Endothelial cell of umbilical vein (primary cell): ENCODE measurements around the gene FAM81A. TPM values are rescaled to one million over a fixed set of nuclear protein-coding genes. Genes with fewer than 3 reads are reported as not detected.

Experiments used
- BruUV-seq: library from RNA; stranded (reverse); fragments of 400-500 nt; replicated peaks from 2 replicates; lab custom pipeline; 2021; lab: Mats Ljungman, UMichigan
- CTCF ChIA-PET: fragments of 300-600, 350-600 bp; sonication (Branson Sonifier 250); formaldehyde crosslinking; loops from one replicate; lab custom pipeline; 2021; ENCODE audit warnings: antibody characterized with exemption, inconsistent platforms; lab: Charles Lee
- POLR2A ChIA-PET: fragments of 300-600, 350-600 bp; sonication (Branson Sonifier 250); formaldehyde crosslinking; loops from one replicate; lab custom pipeline; 2021; ENCODE audit warnings: antibody characterized with exemption, inconsistent platforms; lab: Charles Lee
- DNase-seq: peaks from one replicate; pipeline ENCODE4 v3.0.0-alpha.2; 2011; ENCODE audit warnings: low read depth, low spot score
- FAIRE-seq: peaks from 2 replicates; lab custom pipeline; 2011; peaks lifted over from hg19 to GRCh38; lab: Jason Lieb, UNC
- H2AFZ ChIP-seq: 2 replicates; pipeline ENCODE4 v1.6.0; 2012; ENCODE audit warnings: low read depth, low read length, control low read depth, inconsistent platforms
- H3K27ac ChIP-seq: 2 replicates; pipeline ENCODE4 v1.5.1; 2011; ENCODE audit warnings: low read depth, mild to moderate bottlenecking, control low read depth, low read length, moderate library complexity; ENCODE audit not compliant: insufficient read depth
- H3K27me3 ChIP-seq, 2 experiments: 2 replicates each; pipeline versions ENCODE4 v1.6.0 to v1.6.1; 2011; ENCODE audit warnings: low read length in 2 of 2, mixed read lengths in 1 of 2; ENCODE audit not compliant: control insufficient read depth in 2 of 2, insufficient read depth in 2 of 2
- H3K36me3 ChIP-seq, 2 experiments: 2 replicates in 1 of 2; 3 replicates in 1 of 2; pipeline ENCODE4 v1.5.1; 2011; ENCODE audit warnings: low read length in 2 of 2, mild to moderate bottlenecking in 1 of 2, moderate library complexity in 1 of 2; ENCODE audit not compliant: control insufficient read depth in 2 of 2, insufficient read depth in 2 of 2; ENCODE audit errors: extremely low read depth in 1 of 2
- H3K4me1 ChIP-seq: 3 replicates; pipeline ENCODE4 v1.5.1; 2011; ENCODE audit warnings: mild to moderate bottlenecking, low read length; ENCODE audit not compliant: control insufficient read depth, insufficient read depth; ENCODE audit errors: extremely low read depth
- H3K4me2 ChIP-seq: 2 replicates; pipeline ENCODE4 v1.6.1; 2011; ENCODE audit warnings: low read length, control low read depth, mixed read lengths; ENCODE audit not compliant: insufficient read depth
- H3K4me3 ChIP-seq, 3 experiments: fragments of 200-600 bp in 1 of 3; sonication (generic), shearing (Covaris generic) in 1 of 3; replicated peaks in 1 of 3; 2 replicates each; pipeline ENCODE4 v1.5.1; 2011 to 2016; ENCODE audit warnings: control low read depth in 3 of 3, low read length in 3 of 3, mild to moderate bottlenecking in 2 of 3, inconsistent platforms in 1 of 3, low read depth in 1 of 3, moderate library complexity in 1 of 3; ENCODE audit not compliant: insufficient read depth in 1 of 3
- H3K79me2 ChIP-seq: 2 replicates; pipeline ENCODE4 v1.6.0; 2012; ENCODE audit warnings: low read length, inconsistent platforms; ENCODE audit not compliant: control insufficient read depth, insufficient read depth
- H3K9ac ChIP-seq: replicated peaks from 2 replicates; pipeline ENCODE3; 2011; ENCODE audit warnings: low read length, control low read depth; ENCODE audit not compliant: insufficient read depth; ENCODE audit errors: extremely low read depth
- H3K9me1 ChIP-seq: replicated peaks from 3 replicates; pipeline ENCODE4 v1.6.0; 2011; ENCODE audit warnings: mild to moderate bottlenecking, low read length; ENCODE audit not compliant: control insufficient read depth, insufficient read depth; ENCODE audit errors: extremely low read depth
- H3K9me3 ChIP-seq: replicated peaks from 2 replicates; pipeline ENCODE4 v1.5.1; 2012; ENCODE audit warnings: low read length, inconsistent platforms; ENCODE audit not compliant: control insufficient read depth, insufficient read depth
- H4K20me1 ChIP-seq: replicated peaks from 2 replicates; pipeline ENCODE3; 2011; ENCODE audit warnings: mild to moderate bottlenecking, low read length; ENCODE audit not compliant: control insufficient read depth, insufficient read depth; ENCODE audit errors: extremely low read depth
- EZH2 ChIP-seq: IDR thresholded peaks from 2 replicates; pipeline ENCODE4 v1.6.1; 2012; ENCODE audit warnings: borderline replicate concordance, low read depth, mild to moderate bottlenecking, moderate library complexity, low read length, inconsistent platforms; ENCODE audit not compliant: severe bottlenecking
- FOS ChIP-seq: IDR thresholded peaks from 2 replicates; pipeline ENCODE4 v1.6.1; 2011; ENCODE audit warnings: mild to moderate bottlenecking, low read length, moderate library complexity, borderline replicate concordance; ENCODE audit not compliant: insufficient read depth
- GATA2 ChIP-seq: IDR thresholded peaks from 2 replicates; pipeline ENCODE4 v1.7.0; 2011; ENCODE audit warnings: low read depth, mild to moderate bottlenecking, moderate library complexity, mixed read lengths, low read length; ENCODE audit not compliant: insufficient read length, insufficient read depth
- JUN ChIP-seq: IDR thresholded peaks from 2 replicates; pipeline ENCODE4 v1.6.1; 2011; ENCODE audit warnings: borderline replicate concordance, low read depth; ENCODE audit not compliant: insufficient read length, insufficient read depth
- POLR2A ChIP-seq: IDR thresholded peaks from 2 replicates; pipeline ENCODE4 v1.6.1; 2012; ENCODE audit warnings: low read depth, mild to moderate bottlenecking, control low read depth, low read length
- dilution Hi-C: fragments of 300-500 bp; cut with MboI; formaldehyde crosslinking; loops from one replicate; pipeline ENCODE4 v1.15.0; 2019; ENCODE audit warnings: low sequenced_read_pairs; ENCODE audit not compliant: extremely low pct_ligation_motif_present
- intact Hi-C: fragments of 100-400 bp; cut with micrococcal nuclease; formaldehyde crosslinking; loops from one replicate; pipeline ENCODE4 v1.10.0; 2022
- polyA plus RNA-seq, 4 experiments: library from polyadenylated mRNA; depleted of rRNA in 3 of 4; stranded (reverse) in 3 of 4; unstranded in 1 of 4; fragments of >200 nt; gene quantifications; 2 replicates each; pipeline versions ENCODE4 v1.2.1 to v1.2.3, GENCODE V29; 2011 to 2012; ENCODE audit warnings: missing spikeins in 1 of 4
- total RNA-seq: library from RNA; stranded (reverse); gene quantifications from 2 replicates; pipeline ENCODE4 v1.2.3, GENCODE V29; 2021
- TF ChIP-seq, protein P1 (sequence below), 2 donors: IDR thresholded peaks; 1 replicate in 1 of 2; 2 replicates in 1 of 2; pipeline ENCODE4 v1.5.1; 2011; ENCODE audit warnings: low read length in 2 of 2, mild to moderate bottlenecking in 2 of 2, moderate library complexity in 2 of 2, control low read depth in 1 of 2, inconsistent platforms in 1 of 2, low read depth in 1 of 2; ENCODE audit not compliant: insufficient read depth in 1 of 2; ENCODE audit errors: extremely low read depth in 1 of 2
- TF ChIP-seq, protein P2 (sequence below): IDR thresholded peaks from 2 replicates; pipeline ENCODE4 v1.6.1; 2011; ENCODE audit not compliant: insufficient read depth, insufficient read length

The FAM81A gene
- total and polyA plus RNA-seq, 2 donors (not counting 3 experiments of a cell fraction or from before 2014, with no cell fraction given) = 0.28 to 1.2 TPM

DNA sequence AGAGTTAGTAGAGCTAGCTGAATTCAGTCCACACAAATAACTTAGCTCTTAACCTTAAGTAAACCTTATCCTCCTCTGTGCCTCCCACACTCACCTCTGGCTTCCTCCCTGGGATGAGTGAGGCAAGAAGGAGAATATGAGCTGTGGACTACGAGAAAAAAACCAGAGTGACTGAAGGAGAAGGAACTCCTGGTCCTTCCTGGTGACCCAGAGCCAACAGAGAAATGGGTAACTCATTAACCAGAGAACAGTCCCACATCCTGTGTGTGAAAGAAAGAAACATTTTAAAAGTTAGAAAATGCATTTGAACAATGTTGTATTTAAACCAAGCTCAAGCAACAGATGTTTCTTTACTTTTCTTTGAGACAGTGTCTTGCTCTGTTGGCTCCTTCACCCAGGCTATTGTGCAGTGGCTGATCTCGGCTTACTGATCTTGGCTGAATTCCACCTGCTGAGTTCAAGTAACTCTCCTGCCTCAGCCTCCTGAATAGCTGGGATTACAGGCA, 27.5 kb upstream of the FAM81A start:
- Histone ChIP-seq H3K79me2 (no peaks in the 10 kb centered on the region), H4K20me1 (no peaks in the 10 kb centered on the region), H3K9me1 (no peaks in the 10 kb centered on the region), H3K27me3 (peaks cover 0 to 5% of the 10 kb centered on the region in 2 experiments), H3K36me3 (no peaks in the 10 kb centered on the region), H3K27ac (no peak overlapping the region), H3K4me1 (no peaks in the 10 kb centered on the region), H3K4me2 (no peak overlapping the region), H3K4me3 (no peak overlapping the region), H2AFZ (no peak overlapping the region), H3K9ac (no peak overlapping the region), H3K9me3 (no peaks in the 10 kb centered on the region)
- intact Hi-C loops (no loop called here), dilution Hi-C loops (no loop called here)
- no peak for FAIRE-seq
- DNase-seq = no peak
- ChIA-PET POLR2A (no interaction called here), CTCF (interaction anchor here (0.9 to 3.3 kb wide), 4 partner anchors 11 to 163 kb away, joined by 3 to 19 read pairs (median 4); no protein-coding TSS in a partner anchor)
- TF ChIP-seq, protein P1, sequence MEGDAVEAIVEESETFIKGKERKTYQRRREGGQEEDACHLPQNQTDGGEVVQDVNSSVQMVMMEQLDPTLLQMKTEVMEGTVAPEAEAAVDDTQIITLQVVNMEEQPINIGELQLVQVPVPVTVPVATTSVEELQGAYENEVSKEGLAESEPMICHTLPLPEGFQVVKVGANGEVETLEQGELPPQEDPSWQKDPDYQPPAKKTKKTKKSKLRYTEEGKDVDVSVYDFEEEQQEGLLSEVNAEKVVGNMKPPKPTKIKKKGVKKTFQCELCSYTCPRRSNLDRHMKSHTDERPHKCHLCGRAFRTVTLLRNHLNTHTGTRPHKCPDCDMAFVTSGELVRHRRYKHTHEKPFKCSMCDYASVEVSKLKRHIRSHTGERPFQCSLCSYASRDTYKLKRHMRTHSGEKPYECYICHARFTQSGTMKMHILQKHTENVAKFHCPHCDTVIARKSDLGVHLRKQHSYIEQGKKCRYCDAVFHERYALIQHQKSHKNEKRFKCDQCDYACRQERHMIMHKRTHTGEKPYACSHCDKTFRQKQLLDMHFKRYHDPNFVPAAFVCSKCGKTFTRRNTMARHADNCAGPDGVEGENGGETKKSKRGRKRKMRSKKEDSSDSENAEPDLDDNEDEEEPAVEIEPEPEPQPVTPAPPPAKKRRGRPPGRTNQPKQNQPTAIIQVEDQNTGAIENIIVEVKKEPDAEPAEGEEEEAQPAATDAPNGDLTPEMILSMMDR (IDR thresholded peaks at IDR 0.05; ENCODE audit: extremely low read depth in 1 of 2, insufficient read depth in 1 of 2, low read depth in 1 of 2, low read length in 2 of 2) = no peak
- TF ChIP-seq GATA2 (no peak), FOS (no peak), JUN (no peak), POLR2A (no peak), EZH2 (no peak)
- TF ChIP-seq, protein P2, sequence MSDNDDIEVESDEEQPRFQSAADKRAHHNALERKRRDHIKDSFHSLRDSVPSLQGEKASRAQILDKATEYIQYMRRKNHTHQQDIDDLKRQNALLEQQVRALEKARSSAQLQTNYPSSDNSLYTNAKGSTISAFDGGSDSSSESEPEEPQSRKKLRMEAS = no peak
- BruUV-seq = no TSS peak
